ENCODE measurements around the gene FLNA. TPM values are rescaled to one million over a fixed set of nuclear protein-coding genes. Genes with fewer than 3 reads are reported as not detected.

Gene FLNA
- total and polyA plus RNA-seq, 10 of the 15 experiments (the other 5 are each of a cell fraction or from before 2014, with no cell fraction given) = 5.1 to 643 (median 171) TPM

GRCh38 chrX:154383359-154384283 lies 9.2 kb upstream of the FLNA start:
- H2AFZ ChIP-seq (ENCODE audit: control insufficient read depth, low read depth, low read length) = no peak overlapping the region
- H3K9me3 ChIP-seq (replicated peaks; ENCODE audit: control insufficient read depth, insufficient read depth, low read length) = no peaks in the 10 kb centered on the region; the same call in 2 of the 3 replicates
- BruUV-seq (replicated peaks) = no TSS peak
- H3K27me3 ChIP-seq (replicated peaks in 1 of 2; ENCODE audit: control insufficient read depth in 2 of 2, insufficient read depth in 2 of 2, low read length in 1 of 2) = no peaks in the 10 kb centered on the region
- FAIRE-seq (no peak), DNase-seq (ENCODE audit: low read depth, low spot score) (no peak), ATAC-seq (no peak)
- ChIA-PET CTCF (interaction anchor here (2.9 kb wide), 1 partner anchor 10 kb away, joined by 17 read pairs; the partner anchor contains the start of gene FLNA), SMC1A (ENCODE audit: uncharacterized antibody, unreplicated experiment) (interaction anchor here (2.6 kb wide), 1 partner anchor 10 kb away, joined by 10 read pairs; no protein-coding TSS in a partner anchor), POLR2A (interaction anchor here (1.4 kb wide), 1 partner anchor 10 kb away, joined by 6 read pairs; the partner anchor contains the start of gene FLNA), RAD21 (ENCODE audit: unreplicated experiment) (interaction anchor here (2.0 kb wide), 1 partner anchor 10 kb away, joined by 10 read pairs; the partner anchor contains the start of gene FLNA)
- intact Hi-C loops (cut with micrococcal nuclease; ENCODE audit: unreplicated experiment) (no loop called here), in situ Hi-C loops (cut with MboI) (no loop called here)
- no peak overlapping the region for H3K4me3 ChIP-seq
- no peak overlapping the region for H3K9ac ChIP-seq (ENCODE audit: control insufficient read depth, insufficient read depth, low read length)
- TF ChIP-seq LARP7 (IDR thresholded peaks at IDR 0.05) = no peak
- no peak for TF ChIP-seq POLR2AphosphoS2 (IDR thresholded peaks at IDR 0.05; ENCODE audit: low read depth, low read length)
- TF ChIP-seq, protein P1, sequence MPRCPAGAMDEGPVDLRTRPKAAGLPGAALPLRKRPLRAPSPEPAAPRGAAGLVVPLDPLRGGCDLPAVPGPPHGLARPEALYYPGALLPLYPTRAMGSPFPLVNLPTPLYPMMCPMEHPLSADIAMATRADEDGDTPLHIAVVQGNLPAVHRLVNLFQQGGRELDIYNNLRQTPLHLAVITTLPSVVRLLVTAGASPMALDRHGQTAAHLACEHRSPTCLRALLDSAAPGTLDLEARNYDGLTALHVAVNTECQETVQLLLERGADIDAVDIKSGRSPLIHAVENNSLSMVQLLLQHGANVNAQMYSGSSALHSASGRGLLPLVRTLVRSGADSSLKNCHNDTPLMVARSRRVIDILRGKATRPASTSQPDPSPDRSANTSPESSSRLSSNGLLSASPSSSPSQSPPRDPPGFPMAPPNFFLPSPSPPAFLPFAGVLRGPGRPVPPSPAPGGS (IDR thresholded peaks at IDR 0.05; ENCODE audit: borderline replicate concordance, insufficient read depth, low read depth, low read length, poor library complexity, severe bottlenecking) = no peak
- TF ChIP-seq, protein P2, sequence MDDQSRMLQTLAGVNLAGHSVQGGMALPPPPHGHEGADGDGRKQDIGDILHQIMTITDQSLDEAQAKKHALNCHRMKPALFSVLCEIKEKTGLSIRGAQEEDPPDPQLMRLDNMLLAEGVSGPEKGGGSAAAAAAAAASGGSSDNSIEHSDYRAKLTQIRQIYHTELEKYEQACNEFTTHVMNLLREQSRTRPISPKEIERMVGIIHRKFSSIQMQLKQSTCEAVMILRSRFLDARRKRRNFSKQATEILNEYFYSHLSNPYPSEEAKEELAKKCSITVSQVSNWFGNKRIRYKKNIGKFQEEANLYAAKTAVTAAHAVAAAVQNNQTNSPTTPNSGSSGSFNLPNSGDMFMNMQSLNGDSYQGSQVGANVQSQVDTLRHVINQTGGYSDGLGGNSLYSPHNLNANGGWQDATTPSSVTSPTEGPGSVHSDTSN (IDR thresholded peaks at IDR 0.05; ENCODE audit: insufficient replicate concordance, low read depth, low read length) = no peak
- TF ChIP-seq CEBPB (IDR thresholded peaks at IDR 0.05; ENCODE audit: borderline replicate concordance in 1 of 2, low read depth in 2 of 2, low read length in 2 of 2) = no peak
- no peak for TF ChIP-seq KDM1A (IDR thresholded peaks at IDR 0.05; ENCODE audit: borderline replicate concordance)
- TF ChIP-seq RBBP5 (conservative IDR thresholded peaks at IDR 0.05) = no peak
- no peak for TF ChIP-seq FOS (IDR thresholded peaks at IDR 0.05; ENCODE audit: borderline replicate concordance, extremely low read depth, insufficient read length)
- TF ChIP-seq HCFC1 (IDR thresholded peaks at IDR 0.05; ENCODE audit: low read length) = no peak
- no peak for TF ChIP-seq SREBF2 (IDR thresholded peaks at IDR 0.05; ENCODE audit: low read length)
- no peak for TF ChIP-seq ATF7 (IDR thresholded peaks at IDR 0.05; ENCODE audit: low read depth)
- no peak for TF ChIP-seq RUNX3 (IDR thresholded peaks at IDR 0.05; ENCODE audit: low read length)
- no peaks in the 10 kb centered on the region; the same call in 1 of the 2 replicates for H3K4me1 ChIP-seq (ENCODE audit: control insufficient read depth, insufficient read depth, low read length)
- no peaks in the 10 kb centered on the region for H4K20me1 ChIP-seq (ENCODE audit: control insufficient read depth, insufficient read depth)
- H3K27ac ChIP-seq (ENCODE audit: control insufficient read depth, insufficient read depth) = no peak overlapping the region
- no peaks in the 10 kb centered on the region; a peak in 1 of 4 replicates for H3K36me3 ChIP-seq (ENCODE audit: control insufficient read depth in 2 of 2, insufficient read depth in 2 of 2, low read length in 1 of 2)
- peaks cover 15% of the 10 kb centered on the region for H3K79me2 ChIP-seq (ENCODE audit: control insufficient read depth, insufficient read depth, low read length)
- 53% methylated on average over 13 of the region's 14 CpGs for WGBS (ENCODE audit: insufficient coverage, insufficient replicate concordance, low lambda C conversion rate, missing lambda C conversion rate)
- no peak overlapping the region for H3K4me2 ChIP-seq (ENCODE audit: control insufficient read depth, insufficient read depth)

All from GM12878 (cell line).